ENCODE data around the gene CDH13.

Gene CDH13

GRCh38 chr16:83715217-83715920 is 1088.6 kb downstream of the CDH13 start:
- no peak overlapping the region for H4K8ac ChIP-seq (ENCODE audit: low read depth, low read length)
- no peak overlapping the region for H3K4ac ChIP-seq (ENCODE audit: low read depth, low read length)
- H3K4me3 ChIP-seq (ENCODE audit: low read length): no peak overlapping the region
- H3K27ac ChIP-seq (ENCODE audit: low read depth, low read length): no peak overlapping the region
- no peak overlapping the region for H3K4me2 ChIP-seq (ENCODE audit: low read length)
- no peaks in the 10 kb centered on the region for H3K36me3 ChIP-seq (ENCODE audit: control insufficient read depth, insufficient read depth, low read length)
- no peak overlapping the region for H2BK5ac ChIP-seq (ENCODE audit: low read length)
- no peaks in the 10 kb centered on the region for H3K27me3 ChIP-seq (ENCODE audit: insufficient read depth, low read length, poor library complexity)
- DNase-seq: no peak
- H3K23ac ChIP-seq (ENCODE audit: low read length): no peak overlapping the region
- no peak overlapping the region for H2AK5ac ChIP-seq (ENCODE audit: low read length)
- no peak overlapping the region for H3K56ac ChIP-seq (ENCODE audit: low read length)
- H3K9ac ChIP-seq (ENCODE audit: low read length): no peak overlapping the region
- no CpG with 5 or more reads among the region's 14 CpGs for WGBS (ENCODE audit: extremely low coverage, insufficient coverage, low lambda C conversion rate)
- no peaks in the 10 kb centered on the region for H3K79me2 ChIP-seq (ENCODE audit: control insufficient read depth, insufficient read depth, low read length)
- H2BK15ac ChIP-seq (replicated peaks; ENCODE audit: low read depth): no peak overlapping the region
- no peak overlapping the region for H3K18ac ChIP-seq (ENCODE audit: low read length)
- H4K5ac ChIP-seq (ENCODE audit: low read length): no peak overlapping the region
- H3K79me1 ChIP-seq (ENCODE audit: low read length): no peaks in the 10 kb centered on the region
- H2BK120ac ChIP-seq (ENCODE audit: low read depth, low read length): no peak overlapping the region
- H3K4me1 ChIP-seq (ENCODE audit: control insufficient read depth, low read depth, low read length): no peaks in the 10 kb centered on the region

GRCh38 chr16:83717308-83717707 is 1090.5 kb downstream of the CDH13 start:
- no peaks in the 10 kb centered on the region for H3K36me3 ChIP-seq (ENCODE audit: control insufficient read depth, insufficient read depth, low read length)
- H2BK5ac ChIP-seq (ENCODE audit: low read length): no peak overlapping the region
- H2AK5ac ChIP-seq (ENCODE audit: low read length): no peak overlapping the region
- H3K4me2 ChIP-seq (ENCODE audit: low read length): no peak overlapping the region
- no peak overlapping the region for H3K23ac ChIP-seq (ENCODE audit: low read length)
- H4K5ac ChIP-seq (ENCODE audit: low read length): no peak overlapping the region
- no peaks in the 10 kb centered on the region for H3K27me3 ChIP-seq (ENCODE audit: insufficient read depth, low read length, poor library complexity)
- no peaks in the 10 kb centered on the region for H3K79me1 ChIP-seq (ENCODE audit: low read length)
- no peak overlapping the region for H4K8ac ChIP-seq (ENCODE audit: low read depth, low read length)
- no peak overlapping the region for H3K27ac ChIP-seq (ENCODE audit: low read depth, low read length)
- no peak overlapping the region for H3K4ac ChIP-seq (ENCODE audit: low read depth, low read length)
- WGBS (ENCODE audit: extremely low coverage, insufficient coverage, low lambda C conversion rate): no CpG with 5 or more reads among the region's 7 CpGs
- H2BK120ac ChIP-seq (ENCODE audit: low read depth, low read length): no peak overlapping the region
- H3K56ac ChIP-seq (ENCODE audit: low read length): no peak overlapping the region
- no peak overlapping the region for H2BK15ac ChIP-seq (replicated peaks; ENCODE audit: low read depth)
- H3K9ac ChIP-seq (ENCODE audit: low read length): no peak overlapping the region
- DNase-seq: peak; percentile 65
- H3K4me1 ChIP-seq (ENCODE audit: control insufficient read depth, low read depth, low read length): no peaks in the 10 kb centered on the region
- no peak overlapping the region for H3K4me3 ChIP-seq (ENCODE audit: low read length)
- H3K79me2 ChIP-seq (ENCODE audit: control insufficient read depth, insufficient read depth, low read length): no peaks in the 10 kb centered on the region
- no peak overlapping the region for H3K18ac ChIP-seq (ENCODE audit: low read length)

- H3K27ac ChIP-seq (ENCODE audit: low read depth, low read length): no peak overlapping the region
- H3K36me3 ChIP-seq (ENCODE audit: control insufficient read depth, insufficient read depth, low read length): no peaks in the 10 kb centered on the region
- H3K23ac ChIP-seq (ENCODE audit: low read length): no peak overlapping the region
- H3K4ac ChIP-seq (ENCODE audit: low read depth, low read length): no peak overlapping the region
- H2BK5ac ChIP-seq (ENCODE audit: low read length): no peak overlapping the region
- H3K4me2 ChIP-seq (ENCODE audit: low read length): no peak overlapping the region
- H3K27me3 ChIP-seq (ENCODE audit: insufficient read depth, low read length, poor library complexity): no peaks in the 10 kb centered on the region
- DNase-seq: peak; percentile 18
- H3K18ac ChIP-seq (ENCODE audit: low read length): no peak overlapping the region
- no peak overlapping the region for H2BK15ac ChIP-seq (replicated peaks; ENCODE audit: low read depth)
- H3K56ac ChIP-seq (ENCODE audit: low read length): no peak overlapping the region
- H3K79me2 ChIP-seq (ENCODE audit: control insufficient read depth, insufficient read depth, low read length): no peaks in the 10 kb centered on the region
- H3K79me1 ChIP-seq (ENCODE audit: low read length): no peaks in the 10 kb centered on the region
- no peak overlapping the region for H2AK5ac ChIP-seq (ENCODE audit: low read length)
- no peaks in the 10 kb centered on the region for H3K4me1 ChIP-seq (ENCODE audit: control insufficient read depth, low read depth, low read length)
- no peak overlapping the region for H3K9ac ChIP-seq (ENCODE audit: low read length)
- no peak overlapping the region for H2BK120ac ChIP-seq (ENCODE audit: low read depth, low read length)
- no peak overlapping the region for H4K8ac ChIP-seq (ENCODE audit: low read depth, low read length)
- H3K4me3 ChIP-seq (ENCODE audit: low read length): no peak overlapping the region
- WGBS (ENCODE audit: extremely low coverage, insufficient coverage, low lambda C conversion rate): no CpG with 5 or more reads among the region's 4 CpGs
- H4K5ac ChIP-seq (ENCODE audit: low read length): no peak overlapping the region
Measured at GRCh38 chr16:83717814-83718213, 1091.0 kb downstream of the CDH13 start.

GRCh38 chr16:83720213-83720612 is 1093.4 kb downstream of the CDH13 start:
- Histone ChIP-seq H3K27me3 (ENCODE audit: insufficient read depth, low read length, poor library complexity) (no peaks in the 10 kb centered on the region), H3K4me1 (ENCODE audit: control insufficient read depth, low read depth, low read length) (no peaks in the 10 kb centered on the region), H2AK5ac (ENCODE audit: low read length) (no peak overlapping the region), H2BK15ac (replicated peaks; ENCODE audit: low read depth) (no peak overlapping the region), H2BK5ac (ENCODE audit: low read length) (no peak overlapping the region), H3K9ac (ENCODE audit: low read length) (no peak overlapping the region), H3K18ac (ENCODE audit: low read length) (no peak overlapping the region), H3K56ac (ENCODE audit: low read length) (no peak overlapping the region), H4K8ac (ENCODE audit: low read depth, low read length) (no peak overlapping the region), H3K4me2 (ENCODE audit: low read length) (no peak overlapping the region), H3K36me3 (ENCODE audit: control insufficient read depth, insufficient read depth, low read length) (no peaks in the 10 kb centered on the region), H3K4ac (ENCODE audit: low read depth, low read length) (no peak overlapping the region), H3K27ac (ENCODE audit: low read depth, low read length) (no peak overlapping the region), H2BK120ac (ENCODE audit: low read depth, low read length) (no peak overlapping the region), H3K23ac (ENCODE audit: low read length) (no peak overlapping the region), H3K79me2 (ENCODE audit: control insufficient read depth, insufficient read depth, low read length) (no peaks in the 10 kb centered on the region), H4K5ac (ENCODE audit: low read length) (no peak overlapping the region), H3K4me3 (ENCODE audit: low read length) (no peak overlapping the region), H3K79me1 (ENCODE audit: low read length) (no peaks in the 10 kb centered on the region)
- no CpG with 5 or more reads among the region's 5 CpGs for WGBS (ENCODE audit: extremely low coverage, insufficient coverage, low lambda C conversion rate)
- no peak for DNase-seq

GRCh38 chr16:83720981-83721380 is 1094.2 kb downstream of the CDH13 start:
- H2AK5ac ChIP-seq (ENCODE audit: low read length): no peak overlapping the region
- no peak overlapping the region for H3K9ac ChIP-seq (ENCODE audit: low read length)
- no CpG with 5 or more reads among the region's 4 CpGs for WGBS (ENCODE audit: extremely low coverage, insufficient coverage, low lambda C conversion rate)
- no peak overlapping the region for H3K4me2 ChIP-seq (ENCODE audit: low read length)
- no peak overlapping the region for H3K23ac ChIP-seq (ENCODE audit: low read length)
- no peak overlapping the region for H2BK5ac ChIP-seq (ENCODE audit: low read length)
- no peak overlapping the region for H3K4ac ChIP-seq (ENCODE audit: low read depth, low read length)
- no peak overlapping the region for H3K56ac ChIP-seq (ENCODE audit: low read length)
- no peaks in the 10 kb centered on the region for H3K79me1 ChIP-seq (ENCODE audit: low read length)
- no peaks in the 10 kb centered on the region for H3K79me2 ChIP-seq (ENCODE audit: control insufficient read depth, insufficient read depth, low read length)
- no peaks in the 10 kb centered on the region for H3K27me3 ChIP-seq (ENCODE audit: insufficient read depth, low read length, poor library complexity)
- no peak overlapping the region for H4K5ac ChIP-seq (ENCODE audit: low read length)
- no peaks in the 10 kb centered on the region for H3K4me1 ChIP-seq (ENCODE audit: control insufficient read depth, low read depth, low read length)
- no peak overlapping the region for H3K18ac ChIP-seq (ENCODE audit: low read length)
- DNase-seq: no peak
- H3K36me3 ChIP-seq (ENCODE audit: control insufficient read depth, insufficient read depth, low read length): no peaks in the 10 kb centered on the region
- no peak overlapping the region for H4K8ac ChIP-seq (ENCODE audit: low read depth, low read length)
- no peak overlapping the region for H3K27ac ChIP-seq (ENCODE audit: low read depth, low read length)
- H3K4me3 ChIP-seq (ENCODE audit: low read length): no peak overlapping the region
- H2BK15ac ChIP-seq (replicated peaks; ENCODE audit: low read depth): no peak overlapping the region
- no peak overlapping the region for H2BK120ac ChIP-seq (ENCODE audit: low read depth, low read length)

- H3K4me3 ChIP-seq (ENCODE audit: low read length): no peak overlapping the region
- no peaks in the 10 kb centered on the region for H3K79me2 ChIP-seq (ENCODE audit: control insufficient read depth, insufficient read depth, low read length)
- H3K4me2 ChIP-seq (ENCODE audit: low read length): no peak overlapping the region
- no peak overlapping the region for H3K27ac ChIP-seq (ENCODE audit: low read depth, low read length)
- H3K56ac ChIP-seq (ENCODE audit: low read length): no peak overlapping the region
- no peak overlapping the region for H3K9ac ChIP-seq (ENCODE audit: low read length)
- no peak overlapping the region for H4K8ac ChIP-seq (ENCODE audit: low read depth, low read length)
- no peak overlapping the region for H3K4ac ChIP-seq (ENCODE audit: low read depth, low read length)
- H3K4me1 ChIP-seq (ENCODE audit: control insufficient read depth, low read depth, low read length): no peaks in the 10 kb centered on the region
- WGBS (ENCODE audit: extremely low coverage, insufficient coverage, low lambda C conversion rate): no CpG with 5 or more reads among the region's 3 CpGs
- H3K23ac ChIP-seq (ENCODE audit: low read length): no peak overlapping the region
- H3K27me3 ChIP-seq (ENCODE audit: insufficient read depth, low read length, poor library complexity): no peaks in the 10 kb centered on the region
- no peak for DNase-seq
- no peak overlapping the region for H2BK120ac ChIP-seq (ENCODE audit: low read depth, low read length)
- no peak overlapping the region for H2BK15ac ChIP-seq (replicated peaks; ENCODE audit: low read depth)
- no peak overlapping the region for H4K5ac ChIP-seq (ENCODE audit: low read length)
- H3K79me1 ChIP-seq (ENCODE audit: low read length): no peaks in the 10 kb centered on the region
- H3K18ac ChIP-seq (ENCODE audit: low read length): no peak overlapping the region
- H2BK5ac ChIP-seq (ENCODE audit: low read length): no peak overlapping the region
- H3K36me3 ChIP-seq (ENCODE audit: control insufficient read depth, insufficient read depth, low read length): no peaks in the 10 kb centered on the region
- no peak overlapping the region for H2AK5ac ChIP-seq (ENCODE audit: low read length)
Measured at GRCh38 chr16:83721676-83722075, 1094.9 kb downstream of the CDH13 start.

Measured in mesendoderm (in vitro differentiated cells).